H9 (cell line): ENCODE measurements around the gene CTBS. TPM values are rescaled to one million over a fixed set of nuclear protein-coding genes. Genes with fewer than 3 reads are reported as not detected.

Experiments
- DNase-seq: peaks from one replicate; pipeline ENCODE4 v3.0.0-alpha.2; 2017
- H2AFZ ChIP-seq: one replicate; pipeline ENCODE4 v1.6.1; 2013; ENCODE audit warnings: mild to moderate bottlenecking, low read length, control low read depth, moderate library complexity
- H2AK5ac ChIP-seq: 2 replicates; pipeline ENCODE4 v1.6.1; 2013; ENCODE audit warnings: low read length, control low read depth, mixed read lengths; ENCODE audit not compliant: insufficient read length
- H2BK120ac ChIP-seq: one replicate; pipeline ENCODE4 v1.6.1; 2013; ENCODE audit warnings: low read depth, mild to moderate bottlenecking, low read length, control low read depth, inconsistent platforms; ENCODE audit not compliant: poor library complexity, severe bottlenecking
- H2BK12ac ChIP-seq: 2 replicates; pipeline ENCODE4 v1.6.1; 2013; ENCODE audit warnings: low read length, control low read depth, mixed read lengths, low read depth; ENCODE audit not compliant: insufficient read length
- H2BK15ac ChIP-seq: 2 replicates; pipeline ENCODE4 v1.6.1; 2013; ENCODE audit warnings: low read depth, low read length, control low read depth
- H2BK20ac ChIP-seq: one replicate; pipeline ENCODE4 v1.6.1; 2013; ENCODE audit warnings: low read depth, mild to moderate bottlenecking, low read length, control low read depth, inconsistent platforms; ENCODE audit not compliant: poor library complexity, severe bottlenecking
- H2BK5ac ChIP-seq: 2 replicates; pipeline ENCODE4 v1.6.1; 2013; ENCODE audit warnings: low read length, control low read depth, mixed read lengths; ENCODE audit not compliant: insufficient read length
- H3K14ac ChIP-seq: 2 replicates; pipeline ENCODE4 v1.6.1; 2013; ENCODE audit warnings: low read length, control low read depth; ENCODE audit not compliant: insufficient read depth
- H3K18ac ChIP-seq: 2 replicates; pipeline ENCODE4 v1.6.1; 2013; ENCODE audit warnings: low read depth, mild to moderate bottlenecking, mixed read lengths, low read length, control low read depth; ENCODE audit not compliant: insufficient read length
- H3K23ac ChIP-seq: 2 replicates; pipeline ENCODE4 v1.6.1; 2013; ENCODE audit warnings: low read length, control low read depth, mixed read lengths, low read depth; ENCODE audit not compliant: insufficient read length
- H3K23me2 ChIP-seq: 2 replicates; pipeline ENCODE4 v1.6.1; 2013; ENCODE audit warnings: low read depth, mild to moderate bottlenecking, mixed read lengths, low read length, control low read depth; ENCODE audit not compliant: insufficient read length, poor library complexity, severe bottlenecking
- H3K27ac ChIP-seq: 2 replicates; pipeline ENCODE4 v1.5.1; 2013; ENCODE audit warnings: low read length, control low read depth, mixed read lengths, low read depth; ENCODE audit not compliant: insufficient read length
- H3K27me3 ChIP-seq: 2 replicates; pipeline ENCODE4 v1.6.1; 2013; ENCODE audit warnings: low read length, control low read depth, inconsistent platforms; ENCODE audit not compliant: insufficient read depth
- H3K4ac ChIP-seq: 2 replicates; pipeline ENCODE4 v1.6.1; 2013; ENCODE audit warnings: low read depth, mild to moderate bottlenecking, control low read depth, inconsistent platforms, low read length, moderate library complexity
- H3K4me1 ChIP-seq: 2 replicates; pipeline ENCODE4 v1.6.1; 2013; ENCODE audit warnings: low read length, control low read depth, inconsistent platforms; ENCODE audit not compliant: insufficient read depth
- H3K4me2 ChIP-seq: 2 replicates; pipeline ENCODE4 v1.6.1; 2013; ENCODE audit warnings: low read length, control low read depth, mixed read lengths; ENCODE audit not compliant: insufficient read length, insufficient read depth
- H3K56ac ChIP-seq: 2 replicates; pipeline ENCODE4 v1.6.1; 2013; ENCODE audit warnings: low read depth, mild to moderate bottlenecking, mixed read lengths, low read length, control low read depth; ENCODE audit not compliant: insufficient read length
- H3K79me1 ChIP-seq: 2 replicates; pipeline ENCODE4 v1.6.1; 2013; ENCODE audit warnings: low read depth, mild to moderate bottlenecking, moderate library complexity, low read length, control low read depth, inconsistent platforms; ENCODE audit not compliant: insufficient read depth, poor library complexity, severe bottlenecking
- H3K79me2 ChIP-seq: 2 replicates; pipeline ENCODE4 v1.6.1; 2013; ENCODE audit warnings: low read length, control low read depth, inconsistent platforms; ENCODE audit not compliant: insufficient read depth
- H3K9ac ChIP-seq: 2 replicates; pipeline ENCODE4 v1.6.1; 2013; ENCODE audit warnings: low read length, control low read depth, mixed read lengths; ENCODE audit not compliant: insufficient read length; ENCODE audit errors: extremely low read depth
- H3K9me3 ChIP-seq: one replicate; pipeline ENCODE4 v1.6.1; 2013; ENCODE audit warnings: low read depth, low read length, inconsistent platforms; ENCODE audit not compliant: control insufficient read depth
- H3T11ph ChIP-seq: one replicate; pipeline ENCODE4 v1.6.1; 2013; ENCODE audit warnings: mild to moderate bottlenecking, low read length, control low read depth, inconsistent platforms
- H4K20me1 ChIP-seq: one replicate; pipeline ENCODE4 v1.6.1; 2013; ENCODE audit not compliant: control insufficient read depth, insufficient read length, insufficient read depth
- H4K5ac ChIP-seq: 2 replicates; pipeline ENCODE4 v1.6.1; 2013; ENCODE audit warnings: low read depth, mild to moderate bottlenecking, mixed read lengths, low read length, control low read depth; ENCODE audit not compliant: insufficient read length
- H4K8ac ChIP-seq: replicated peaks from 2 replicates; pipeline ENCODE4 v1.6.1; 2013; ENCODE audit warnings: low read length, control low read depth, mixed read lengths, low read depth; ENCODE audit not compliant: insufficient read length
- H4K91ac ChIP-seq: 2 replicates; pipeline ENCODE4 v1.6.1; 2013; ENCODE audit warnings: low read depth, mild to moderate bottlenecking, moderate library complexity, mixed read lengths, low read length, control low read depth; ENCODE audit not compliant: insufficient read length
- H3K27ac Mint-ChIP-seq, 3 experiments: 2 replicates in 2 of 3; 3 replicates in 1 of 3; pipeline ENCODE4 v1.8.0; 2020 to 2021; ENCODE audit warnings: mixed read lengths in 3 of 3, mild to moderate bottlenecking in 1 of 3, moderate library complexity in 1 of 3
- H3K27me3 Mint-ChIP-seq: 2 replicates; pipeline ENCODE4 v1.8.0; 2021; ENCODE audit warnings: low read depth, mild to moderate bottlenecking, moderate library complexity, mixed read lengths
- H3K36me3 Mint-ChIP-seq, 3 experiments: 2 replicates in 2 of 3; 3 replicates in 1 of 3; pipeline ENCODE4 v1.8.0; 2020 to 2021; ENCODE audit warnings: low read depth in 3 of 3, mixed read lengths in 3 of 3; ENCODE audit not compliant: insufficient read depth in 1 of 3
- H3K4me1 Mint-ChIP-seq, 2 experiments: 2 replicates each; pipeline ENCODE4 v1.8.0; 2020; ENCODE audit warnings: mixed read lengths in 2 of 2
- H3K4me3 Mint-ChIP-seq, 2 experiments: 2 replicates in 1 of 2; 3 replicates in 1 of 2; pipeline ENCODE4 v1.8.0; 2020 to 2021; ENCODE audit warnings: mild to moderate bottlenecking in 2 of 2, mixed read lengths in 2 of 2, moderate library complexity in 1 of 2
- H3K9me3 Mint-ChIP-seq, 2 experiments: 2 replicates in 1 of 2; 3 replicates in 1 of 2; pipeline ENCODE4 v1.8.0; 2020; ENCODE audit warnings: mild to moderate bottlenecking in 2 of 2, mixed read lengths in 2 of 2, moderate library complexity in 1 of 2
- WGBS: extraction: QIAGEN DNeasy Blood & Tissue Kit; methylation state at CpG from one replicate; pipeline ENCODE4 v1.1.7; 2013; ENCODE audit warnings: missing lambda C conversion rate, low lambda C conversion rate, mixed read lengths; ENCODE audit not compliant: insufficient read length; ENCODE audit errors: extremely low coverage; 5-methylcytosine and 5-hydroxymethylcytosine counted together
- total RNA-seq: library from RNA; stranded (reverse); gene quantifications from 2 replicates; pipeline ENCODE4 v1.2.1, GENCODE V29; 2021
- TF ChIP-seq, protein P1 (sequence below): fragments of 200-600 bp; sonication (generic); conservative IDR thresholded peaks from 3 replicates; pipeline ENCODE4 v1.8.0; 2021; ENCODE audit warnings: antibody characterized with exemption, mild to moderate bottlenecking

Gene CTBS
- total RNA-seq, 1 experiment from 2014 or later, result 2.8 TPM

DNA sequence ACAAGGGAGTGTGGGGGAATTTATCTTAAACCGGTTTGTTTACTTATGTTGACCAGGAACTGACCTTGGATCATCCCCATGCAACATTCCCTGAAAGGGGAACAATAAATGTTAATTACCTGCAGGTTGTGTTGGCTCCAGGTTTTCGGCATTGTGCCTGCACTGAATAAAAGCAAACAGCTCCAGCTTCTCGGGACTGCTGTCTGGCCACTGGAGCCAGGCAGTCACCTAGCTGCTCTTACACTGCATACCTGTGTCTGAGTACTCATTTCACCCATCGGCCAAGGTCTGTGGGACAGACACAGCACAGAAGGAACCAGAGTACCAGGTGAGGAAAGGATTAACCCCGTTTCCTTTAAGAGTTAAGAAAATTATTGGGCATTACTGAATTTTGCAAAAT is 32.7 kb upstream of the CTBS start:
- Histone ChIP-seq H2BK12ac (no peak overlapping the region), H2BK15ac (no peak overlapping the region), H4K5ac (no peak overlapping the region), H3K9me3 (peaks cover 15% of the 10 kb centered on the region), H2AK5ac (no peak overlapping the region), H3K79me1 (no peaks in the 10 kb centered on the region), H4K91ac (no peak overlapping the region), H3K56ac (no peak overlapping the region), H3K23me2 (no peaks in the 10 kb centered on the region), H2BK20ac (no peak overlapping the region), H3K4ac (no peak overlapping the region), H3K79me2 (no peaks in the 10 kb centered on the region), H3K4me2 (no peak overlapping the region), H3K9ac (no peak overlapping the region), H3K23ac (no peak overlapping the region), H3K18ac (no peak overlapping the region), H2BK120ac (no peak overlapping the region), H3K27ac (no peak overlapping the region), H3K14ac (no peak overlapping the region), H3K4me1 (no peaks in the 10 kb centered on the region), H4K8ac (no peak overlapping the region), H3T11ph (no peak overlapping the region), H2AFZ (no peak overlapping the region), H2BK5ac (no peak overlapping the region), H4K20me1 (no peaks in the 10 kb centered on the region), H3K27me3 (no peaks in the 10 kb centered on the region; the same call in 1 of the 2 replicates)
- TF ChIP-seq, protein P1, sequence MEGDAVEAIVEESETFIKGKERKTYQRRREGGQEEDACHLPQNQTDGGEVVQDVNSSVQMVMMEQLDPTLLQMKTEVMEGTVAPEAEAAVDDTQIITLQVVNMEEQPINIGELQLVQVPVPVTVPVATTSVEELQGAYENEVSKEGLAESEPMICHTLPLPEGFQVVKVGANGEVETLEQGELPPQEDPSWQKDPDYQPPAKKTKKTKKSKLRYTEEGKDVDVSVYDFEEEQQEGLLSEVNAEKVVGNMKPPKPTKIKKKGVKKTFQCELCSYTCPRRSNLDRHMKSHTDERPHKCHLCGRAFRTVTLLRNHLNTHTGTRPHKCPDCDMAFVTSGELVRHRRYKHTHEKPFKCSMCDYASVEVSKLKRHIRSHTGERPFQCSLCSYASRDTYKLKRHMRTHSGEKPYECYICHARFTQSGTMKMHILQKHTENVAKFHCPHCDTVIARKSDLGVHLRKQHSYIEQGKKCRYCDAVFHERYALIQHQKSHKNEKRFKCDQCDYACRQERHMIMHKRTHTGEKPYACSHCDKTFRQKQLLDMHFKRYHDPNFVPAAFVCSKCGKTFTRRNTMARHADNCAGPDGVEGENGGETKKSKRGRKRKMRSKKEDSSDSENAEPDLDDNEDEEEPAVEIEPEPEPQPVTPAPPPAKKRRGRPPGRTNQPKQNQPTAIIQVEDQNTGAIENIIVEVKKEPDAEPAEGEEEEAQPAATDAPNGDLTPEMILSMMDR, result no peak
- Mint-ChIP-seq H3K4me1 (peaks cover 16 to 19% of the 10 kb centered on the region in 2 experiments), H3K4me3 (no peak overlapping the region), H3K27me3 (peaks cover 6% of the 10 kb centered on the region; the same call in 1 of the 2 replicates), H3K36me3 (peaks cover 20 to 34% (median 22%) of the 10 kb centered on the region in 3 experiments), H3K9me3 (peaks cover 35 to 48% of the 10 kb centered on the region in 2 experiments), H3K27ac (peak overlapping the region in 1 of 3 experiments; percentile 4; a peak in 1 of 7 replicates)
- no CpG with 5 or more reads among the region's 5 CpGs for WGBS
- DNase-seq, result no peak
